ENCODE measurements around the gene TSPYL2.

TSPYL2 gene

GRCh38 chrX:53126377-53126776 is 44.2 kb downstream of the TSPYL2 start:
- no peak for DNase-seq

DNA sequence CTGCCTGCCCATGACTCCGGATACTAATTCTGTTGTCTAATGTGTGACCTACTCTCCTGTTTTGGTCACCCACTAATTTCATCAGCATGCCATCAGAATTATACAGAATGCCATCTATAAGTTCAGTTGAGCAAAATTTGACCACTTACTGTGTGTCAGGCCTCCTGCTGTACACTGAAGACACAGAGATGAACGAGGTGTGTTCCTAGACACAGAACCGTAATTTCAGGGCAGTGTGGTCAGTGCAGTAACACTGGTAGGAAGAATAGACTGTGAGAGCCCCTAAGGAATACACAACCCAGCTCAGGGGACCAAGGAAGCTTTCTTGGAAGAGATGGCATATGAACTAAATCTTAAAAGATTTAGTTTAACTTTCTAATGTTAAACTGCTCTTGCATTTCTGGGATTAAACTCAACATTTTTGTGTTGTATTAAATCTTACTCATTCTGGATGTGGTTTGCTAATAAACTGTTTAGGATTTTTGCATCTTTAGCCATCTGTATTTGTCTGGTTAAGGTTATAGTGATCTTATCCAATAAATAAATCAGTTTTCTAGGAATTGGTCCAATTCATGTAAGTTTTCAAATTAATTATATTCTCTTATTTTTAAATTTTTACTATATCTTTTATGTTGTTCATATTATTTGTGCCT is 46.1 kb downstream of the TSPYL2 start:
- no peak for DNase-seq

GRCh38 chrX:53133400-53133799 is 51.2 kb downstream of the TSPYL2 start:
- no peak for DNase-seq

DNA sequence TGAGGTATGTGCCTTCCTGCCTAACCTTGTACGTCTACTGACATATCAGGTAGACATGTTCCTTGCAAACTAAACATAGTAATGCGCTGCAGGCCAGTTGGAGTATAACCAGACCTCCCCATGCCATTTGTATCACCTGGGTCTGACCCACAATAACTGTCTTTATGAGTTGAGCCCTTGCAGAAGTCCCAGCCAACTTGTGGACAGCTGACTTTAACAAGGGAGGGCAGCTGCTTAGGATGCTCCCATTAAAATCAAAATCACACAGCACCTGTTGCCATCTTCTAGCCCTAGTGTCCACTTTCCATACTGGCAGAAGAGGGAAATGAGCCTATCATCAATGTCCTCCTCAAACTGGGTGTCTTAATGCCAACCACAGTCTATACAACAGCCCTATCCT is 53.4 kb downstream of the TSPYL2 start:
- DNase-seq = no peak

Measured in T-helper 2 cell (primary cell).